Testis (tissue), 3 donors: ENCODE data around the gene SHTN1. TPM values are rescaled to one million over a fixed set of nuclear protein-coding genes. Genes with fewer than 3 reads are reported as not detected.

Source experiments
- DNase-seq: peaks from one replicate; pipeline ENCODE4 v3.0.0-alpha.2; 2019
- H3K27ac ChIP-seq, 2 donors: fragments of 200-600 bp; sonication (generic); one replicate each; pipeline ENCODE4 v1.5.1; 2019
- H3K27me3 ChIP-seq: fragments of 200-600 bp; sonication (generic); one replicate; pipeline ENCODE4 v1.5.1; 2019
- H3K36me3 ChIP-seq: fragments of 200-600 bp; sonication (generic); one replicate; pipeline ENCODE4 v1.5.1; 2017; ENCODE audit warnings: low read depth; ENCODE audit errors: missing control alignments
- H3K4me1 ChIP-seq: fragments of 200-600 bp; sonication (generic); one replicate; pipeline ENCODE4 v1.5.1; 2019
- H3K4me3 ChIP-seq, 2 donors: fragments of 200-600 bp; sonication (generic); one replicate each; pipeline ENCODE4 v1.5.1; 2017 to 2019
- H3K9me3 ChIP-seq: fragments of 200-600 bp; sonication (generic); one replicate; pipeline ENCODE4 v1.5.1; 2017
- CTCF ChIP-seq, 3 experiments: fragments of 450-650 bp in 2 of 3; fragments of 200-600 bp in 1 of 3; sonication (generic) in 1 of 3; IDR thresholded peaks; one replicate each; pipeline ENCODE4 v1.5.1; 2016 to 2019; ENCODE audit warnings: antibody characterized with exemption in 3 of 3, mild to moderate bottlenecking in 2 of 3, moderate library complexity in 1 of 3
- POLR2A ChIP-seq: fragments of 450-650 bp; IDR thresholded peaks from one replicate; pipeline ENCODE4 v1.6.1; 2017; ENCODE audit warnings: antibody characterized with exemption, mild to moderate bottlenecking, moderate library complexity
- whole genome bisulfite sequencing, 2 donors: methylation state at CpG; one replicate each; pipeline ENCODE4 v1.1.5; 2018; 5-methylcytosine and 5-hydroxymethylcytosine counted together
- intact Hi-C: fragments of 100-400 bp; cut with DNase I; formaldehyde crosslinking; loops from one replicate; pipeline ENCODE4 v1.15.1; 2023; ENCODE audit warnings: low total_unique reads
- polyA plus RNA-seq: library from polyadenylated mRNA; stranded (reverse); fragments of 350-450 nt; fragmentation: Illumina TruSeq; extraction: RNeasy Lipid Tissue Mini Kit (QIAGEN cat#74804); gene quantifications from one replicate; pipeline ENCODE4 v1.2.3, GENCODE V29; 2014; ENCODE audit warnings: low read depth, low replicate concordance; ENCODE audit not compliant: insufficient read depth
- total RNA-seq, 2 donors: library from RNA; depleted of rRNA; stranded (reverse); fragments of >200 nt; gene quantifications; one replicate each; pipeline ENCODE4 v1.2.3, GENCODE V29; 2016

The SHTN1 gene
- total and polyA plus RNA-seq, 3 donors from 2014 or later, result 21.9 to 77.3 (median 71.0) TPM

- no peaks in the 10 kb centered on the region for H3K36me3 ChIP-seq
- DNase-seq, result peak; percentile 30
- peak overlapping the region; percentile 73 to 74 for H3K4me3 ChIP-seq
- no peaks in the 10 kb centered on the region for H3K9me3 ChIP-seq
- peaks cover 12% of the 10 kb centered on the region for H3K4me1 ChIP-seq
- H3K27me3 ChIP-seq, result no peaks in the 10 kb centered on the region
- WGBS, 2 donors, result 1% methylated on average over 20 to 23 of the region's 23 CpGs
- TF ChIP-seq POLR2A (no peak), CTCF (IDR thresholded peaks at IDR 0.05) (no peak)
- H3K27ac ChIP-seq, result peak overlapping the region; percentile 48 to 60
- intact Hi-C loops, result no loop called here
Measured at GRCh38 chr10:116848944-116849247, 156.1 kb downstream of the SHTN1 start.

GRCh38 chr10:116848032-116848943 is 156.7 kb downstream of the SHTN1 start:
- H3K27me3 ChIP-seq, result no peaks in the 10 kb centered on the region
- intact Hi-C loops, result no loop called here
- H3K9me3 ChIP-seq, result no peaks in the 10 kb centered on the region
- H3K4me1 ChIP-seq, result peaks cover 12% of the 10 kb centered on the region
- no peak overlapping the region for H3K27ac ChIP-seq
- no peak for TF ChIP-seq CTCF (IDR thresholded peaks at IDR 0.05)
- TF ChIP-seq POLR2A, result no peak
- DNase-seq, result no peak
- WGBS, 2 donors, result 44 to 48% methylated on average over 17 of the region's 17 CpGs
- peak overlapping the region; percentile 73 to 74 for H3K4me3 ChIP-seq
- no peaks in the 10 kb centered on the region for H3K36me3 ChIP-seq

- peaks cover 12% of the 10 kb centered on the region for H3K4me1 ChIP-seq
- no peaks in the 10 kb centered on the region for H3K36me3 ChIP-seq
- TF ChIP-seq POLR2A (no peak), CTCF (IDR thresholded peaks at IDR 0.05) (no peak)
- H3K27ac ChIP-seq, result no peak overlapping the region
- WGBS, 2 donors, result 71 to 81% methylated on average over 2 of the region's 2 CpGs
- no peaks in the 10 kb centered on the region for H3K27me3 ChIP-seq
- intact Hi-C loops, result no loop called here
- H3K9me3 ChIP-seq, result no peaks in the 10 kb centered on the region
- no peak for DNase-seq
- no peak overlapping the region for H3K4me3 ChIP-seq
Measured at GRCh38 chr10:116845823-116846222, 159.2 kb downstream of the SHTN1 start.

GRCh38 chr10:116840389-116841075 is 164.5 kb downstream of the SHTN1 start:
- Histone ChIP-seq H3K9me3 (no peaks in the 10 kb centered on the region), H3K27ac (no peak overlapping the region), H3K27me3 (no peaks in the 10 kb centered on the region), H3K4me1 (no peaks in the 10 kb centered on the region), H3K4me3 (no peak overlapping the region), H3K36me3 (no peaks in the 10 kb centered on the region)
- no peak for DNase-seq
- intact Hi-C loops, result no loop called here
- TF ChIP-seq POLR2A (no peak), CTCF (IDR thresholded peaks at IDR 0.05) (no peak)
- 87 to 90% methylated on average over 6 of the region's 6 CpGs for WGBS, 2 donors
